TTC549 (cell line): ENCODE data around the gene E2F8.

Experiments
- FAIRE-seq: peaks from 2 replicates; lab custom pipeline; 2012; peaks lifted over from hg19 to GRCh38; lab: Jason Lieb, UNC

E2F8 gene

DNA sequence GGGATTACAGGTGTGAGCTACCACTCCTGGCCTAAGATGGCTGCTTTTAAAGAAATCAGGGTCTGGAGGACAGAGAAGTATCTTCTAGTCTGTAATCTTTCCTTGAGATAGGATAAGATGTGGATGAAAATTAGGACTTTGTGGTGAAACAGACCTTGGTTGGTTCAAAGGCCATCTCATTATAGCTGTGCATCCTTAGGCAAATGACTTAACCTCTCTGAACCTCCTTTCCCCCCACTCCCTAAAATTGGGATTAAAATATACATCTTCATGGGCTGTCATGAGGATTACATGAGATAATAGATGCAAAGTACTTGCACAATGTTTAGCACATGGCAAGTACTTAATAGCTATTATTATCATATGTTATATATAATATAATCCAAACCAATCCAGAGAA is 10.8 kb upstream of the E2F8 start:
- no peak for FAIRE-seq

DNA sequence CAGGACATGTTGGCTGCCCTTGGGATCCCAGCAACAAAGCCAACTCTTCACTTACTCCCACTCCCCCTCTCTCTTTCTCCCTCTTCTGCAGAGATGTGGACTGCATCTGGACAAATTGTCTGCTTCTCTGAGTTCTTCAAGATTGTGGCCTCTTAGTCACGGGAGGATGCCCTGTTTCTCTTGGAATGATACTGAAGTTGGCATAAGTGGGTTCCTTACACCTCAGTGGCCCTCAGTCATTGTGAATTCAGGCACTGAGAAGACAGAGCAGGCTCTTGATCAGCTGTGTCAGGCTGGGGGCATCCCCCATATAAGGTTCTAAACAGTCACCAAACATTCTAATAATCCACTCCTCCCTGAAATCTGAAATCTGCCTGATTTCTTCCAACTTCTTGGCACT is 6.1 kb upstream of the E2F8 start:
- no peak for FAIRE-seq

DNA sequence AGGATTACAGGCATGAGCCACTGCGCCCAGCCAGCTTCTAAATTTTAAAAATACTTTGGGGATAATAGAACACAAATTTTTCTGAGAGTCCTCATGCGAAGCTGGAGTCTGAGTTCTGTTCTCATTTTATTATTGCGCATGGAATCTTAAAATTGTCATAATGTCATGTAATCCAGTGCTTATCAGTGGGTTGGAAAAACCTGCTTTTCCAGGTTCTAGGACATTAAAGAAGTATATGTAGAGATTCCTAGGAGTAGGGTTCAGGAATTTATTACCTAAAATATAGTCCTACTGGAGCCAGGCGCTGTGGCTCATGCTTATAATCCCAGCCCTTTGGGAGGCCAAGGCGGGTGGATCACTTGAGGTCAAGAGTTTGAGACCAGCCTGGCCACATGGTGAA is 4.6 kb upstream of the E2F8 start:
- no peak for FAIRE-seq

DNA sequence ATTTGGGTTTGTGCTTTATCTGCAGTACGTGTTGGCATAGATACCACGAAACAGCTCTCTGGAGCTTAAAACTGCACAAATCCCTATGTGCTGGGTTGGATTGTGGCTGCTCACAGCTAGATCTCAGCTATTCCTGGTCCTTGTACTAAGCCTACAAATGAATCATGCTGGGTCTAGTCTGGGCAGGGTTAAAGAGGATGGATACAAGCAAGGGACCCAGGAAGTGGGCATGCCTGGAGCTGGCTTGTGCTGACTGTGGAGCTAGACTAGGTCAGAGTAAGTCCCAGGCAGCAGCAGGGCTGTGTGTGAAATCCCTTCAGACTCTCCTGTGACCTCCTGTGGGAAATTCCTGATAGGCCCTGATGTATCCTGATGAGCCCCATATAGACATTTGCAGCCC is 3.9 kb upstream of the E2F8 start:
- no peak for FAIRE-seq

DNA sequence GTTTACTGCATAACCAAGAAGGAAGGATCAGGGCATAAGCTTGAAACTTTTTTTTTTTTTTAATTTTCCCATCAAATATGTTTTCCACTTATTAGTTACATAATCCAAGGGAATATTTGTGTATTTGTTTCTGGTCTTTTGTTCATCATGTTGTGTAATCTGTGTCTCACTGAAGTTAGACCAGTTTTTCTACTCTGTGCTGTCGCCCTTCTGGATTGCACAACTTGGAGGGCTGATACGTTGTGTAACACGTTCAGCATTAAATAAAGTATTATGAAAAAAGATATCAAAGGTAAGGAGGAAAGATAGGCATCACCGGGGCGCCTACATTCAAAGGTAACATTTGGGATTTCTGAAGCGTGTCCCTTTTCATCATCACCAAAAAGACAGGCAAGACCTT is 3.3 kb upstream of the E2F8 start:
- FAIRE-seq, result no peak

DNA sequence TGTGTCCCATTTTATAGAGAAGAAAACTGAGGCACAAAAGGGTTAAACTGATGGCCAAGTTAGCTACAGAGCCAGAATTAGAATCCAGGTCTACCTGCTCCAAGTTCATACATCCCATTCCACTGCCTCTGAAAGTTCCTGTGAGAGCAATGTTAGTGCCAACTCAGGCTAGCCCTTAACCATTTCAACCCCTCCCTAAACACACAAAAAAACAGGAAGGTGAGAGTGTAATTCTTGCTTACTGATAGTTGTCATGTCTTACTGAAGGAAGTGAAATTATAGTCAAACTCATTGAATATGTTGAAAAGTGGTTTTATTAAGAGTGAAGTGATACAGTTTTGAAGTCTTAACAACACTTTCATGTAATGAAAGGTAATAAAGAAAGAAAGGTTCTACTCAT is 2.9 kb upstream of the E2F8 start:
- FAIRE-seq, result no peak

DNA sequence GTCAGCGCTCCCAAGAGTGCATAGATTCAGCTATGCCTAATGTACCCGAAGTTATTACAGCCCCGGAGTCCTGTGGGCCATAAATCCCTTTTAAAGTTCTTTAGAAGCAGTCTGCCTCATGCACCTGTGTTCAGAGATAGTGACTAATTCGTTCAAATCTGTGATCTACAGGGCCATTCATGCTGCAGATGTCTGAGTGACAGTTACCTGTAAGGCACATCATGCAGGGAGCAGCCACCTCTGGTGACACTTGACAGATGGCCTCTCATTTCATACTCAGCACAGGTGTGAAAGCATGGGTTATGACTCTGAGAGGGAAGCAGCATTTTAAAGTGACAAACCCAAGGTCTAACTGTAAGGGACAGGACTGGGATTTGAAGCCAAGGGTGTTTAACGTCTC is 2.4 kb upstream of the E2F8 start:
- no peak for FAIRE-seq

DNA sequence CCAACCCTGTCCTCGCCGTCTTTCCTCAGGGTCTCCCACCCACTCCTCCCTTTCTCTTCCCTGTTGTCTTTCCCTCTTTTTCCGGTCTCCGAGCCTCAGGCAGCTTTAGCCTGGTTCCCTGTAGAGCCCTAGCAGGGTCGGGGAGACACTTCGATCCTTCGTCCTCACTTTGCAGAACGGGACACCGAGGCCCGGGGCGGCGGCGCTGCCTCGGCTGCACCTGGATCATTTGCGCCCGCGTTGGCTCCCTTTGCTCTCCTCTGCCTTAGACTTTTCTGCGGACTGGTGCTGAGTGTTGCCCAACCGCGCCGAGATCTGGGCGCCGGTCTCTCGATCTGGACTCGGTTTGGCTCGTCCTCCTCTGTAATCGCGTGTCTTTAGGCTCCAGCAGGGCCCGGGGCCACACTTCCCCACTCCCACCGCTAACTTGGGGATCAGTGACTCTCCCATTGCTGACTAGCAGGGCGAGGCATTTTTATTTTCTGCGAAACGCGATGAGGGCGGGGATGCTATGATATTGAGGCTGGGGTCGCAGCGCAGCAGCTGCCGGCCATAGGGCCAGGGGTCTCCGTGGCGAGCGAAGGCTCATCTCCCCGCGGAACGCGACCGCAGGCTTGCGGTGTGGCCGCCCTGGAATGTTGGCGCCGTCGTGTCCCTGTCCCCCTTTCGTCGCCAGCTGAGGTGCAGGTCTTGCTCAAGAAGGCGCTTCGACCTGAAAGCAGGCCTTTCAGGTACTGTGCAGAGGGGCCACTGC is 1.6 kb upstream of the E2F8 start:
- FAIRE-seq, result no peak

DNA sequence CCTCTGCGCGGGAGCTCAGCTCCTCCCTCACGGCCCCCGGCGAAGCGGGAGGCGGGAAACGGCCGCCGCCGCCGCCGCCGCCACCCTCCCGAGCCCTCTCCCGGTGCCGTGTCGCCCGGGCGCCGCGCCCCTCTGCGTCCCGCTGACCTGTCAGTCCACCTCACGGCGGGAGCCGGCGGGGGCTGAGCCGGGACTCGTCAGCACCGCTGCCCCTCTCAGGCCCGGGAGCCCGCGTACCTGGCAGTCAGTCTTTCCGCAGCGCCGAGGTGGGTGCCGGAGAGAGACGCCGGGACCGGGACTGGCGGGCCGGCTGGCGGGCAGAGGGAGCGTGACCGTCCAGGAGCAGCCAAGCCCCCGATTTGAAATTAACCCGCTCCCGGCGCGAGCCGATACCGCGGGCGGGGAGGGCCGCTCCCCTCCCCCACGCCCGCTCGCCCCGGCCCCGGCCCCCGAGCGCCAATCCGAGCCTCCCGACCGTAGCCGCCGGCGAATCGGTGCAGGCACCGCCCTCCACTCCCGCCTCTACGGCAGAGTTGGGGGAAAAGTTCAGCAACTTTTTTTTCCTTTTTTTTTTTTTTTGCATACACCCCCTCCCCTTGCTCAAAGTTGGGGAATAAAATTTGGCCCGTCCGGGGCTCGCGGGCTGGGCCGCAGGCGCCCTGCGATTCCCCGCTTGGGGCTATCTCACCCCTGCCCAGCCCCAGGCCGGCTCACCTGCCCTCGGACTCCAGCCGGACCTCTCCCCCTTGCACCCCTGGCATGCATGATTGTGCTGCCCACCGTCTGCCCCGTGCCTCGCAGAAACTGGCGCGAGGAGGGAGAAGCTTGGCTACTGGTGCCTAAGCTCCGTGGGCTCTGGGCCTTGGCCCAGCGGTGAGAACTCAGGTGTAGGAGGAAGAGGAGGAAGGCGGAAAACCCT is 774 bp upstream of the E2F8 start:
- no peak for FAIRE-seq

DNA sequence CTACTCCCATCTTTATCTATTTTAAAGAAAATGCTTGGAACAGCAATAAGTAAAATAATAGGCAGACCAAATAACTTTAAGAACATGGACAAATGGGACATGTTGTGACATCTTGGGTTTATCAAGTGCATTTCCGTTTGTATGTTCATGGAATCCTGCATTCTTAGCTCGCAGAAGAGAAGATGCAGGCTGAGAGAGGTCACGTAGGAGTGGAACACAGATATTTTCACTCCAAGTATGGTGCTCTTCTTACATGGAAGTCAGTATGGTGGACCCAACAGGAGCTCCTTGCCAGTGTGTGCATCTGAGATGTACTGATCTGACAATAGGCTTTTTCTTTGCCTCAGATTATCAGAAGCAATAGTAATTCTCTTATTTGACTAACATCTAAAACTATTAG is 1.7 kb downstream of the E2F8 start:
- no peak for FAIRE-seq

DNA sequence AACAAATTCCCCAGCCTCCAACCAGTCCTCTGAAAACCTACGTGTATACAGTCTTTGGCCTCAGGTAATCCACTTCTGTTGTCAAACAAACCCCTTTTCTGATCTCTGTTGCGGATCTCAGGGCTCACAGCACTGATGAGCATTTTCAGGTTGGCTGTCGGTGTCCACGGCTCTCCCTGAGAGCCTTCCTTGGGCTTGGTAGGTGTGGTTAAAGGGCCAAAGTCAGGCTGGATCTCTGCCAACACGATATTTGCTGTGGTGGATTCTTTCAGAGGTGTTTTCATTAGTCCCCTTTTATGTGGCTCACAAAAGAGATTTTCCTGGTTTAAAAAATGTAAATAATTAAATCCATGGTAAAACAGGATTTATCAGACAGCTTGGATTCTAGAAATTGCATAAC is 2.9 kb downstream of the E2F8 start:
- no peak for FAIRE-seq

DNA sequence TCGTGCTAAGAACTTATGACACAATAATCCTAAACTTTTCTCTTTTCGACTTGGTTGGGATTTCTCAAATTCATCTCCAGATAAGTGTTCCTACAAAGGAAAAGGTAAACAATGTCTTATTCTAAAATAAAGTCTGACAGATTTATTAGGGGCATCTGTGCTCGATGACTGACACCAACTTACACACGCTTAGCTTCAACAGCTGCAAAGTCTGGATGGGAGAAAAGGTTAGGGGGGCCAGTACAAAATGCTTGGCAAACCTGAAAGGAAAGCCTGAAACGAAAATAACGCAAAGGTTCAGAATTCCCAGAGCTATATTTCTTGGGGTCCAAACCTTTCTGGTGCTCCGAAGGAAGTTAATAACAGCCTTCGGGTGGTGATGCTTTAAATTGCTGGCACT is 3.4 kb downstream of the E2F8 start:
- FAIRE-seq, result no peak

DNA sequence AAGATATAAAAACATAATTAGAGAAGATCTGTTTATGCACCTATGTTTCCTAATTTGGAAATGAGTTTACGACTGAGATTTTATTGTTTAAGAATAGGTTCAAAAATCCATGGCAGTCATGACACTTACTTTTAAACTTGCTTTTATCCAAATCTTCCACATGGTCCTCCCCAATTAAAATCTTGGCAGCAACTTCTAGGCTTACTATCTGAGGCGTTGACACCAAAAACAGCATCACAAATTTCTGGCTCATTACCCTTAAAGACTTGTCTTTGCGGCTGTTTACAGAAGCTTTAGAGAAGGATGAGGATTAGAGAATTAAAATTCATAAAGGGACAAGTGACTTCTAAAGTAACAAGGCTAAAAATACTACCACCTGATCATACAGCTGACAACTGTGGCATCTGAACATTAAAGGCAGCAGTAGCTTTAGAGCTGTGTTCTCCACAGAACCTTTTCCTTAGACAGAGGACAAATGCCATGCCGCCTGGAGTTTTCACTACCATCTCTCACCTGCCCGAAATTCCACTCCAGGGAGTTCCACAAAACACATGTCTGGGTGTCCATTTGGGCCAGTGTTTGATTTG is 6.4 kb downstream of the E2F8 start:
- no peak for FAIRE-seq

DNA sequence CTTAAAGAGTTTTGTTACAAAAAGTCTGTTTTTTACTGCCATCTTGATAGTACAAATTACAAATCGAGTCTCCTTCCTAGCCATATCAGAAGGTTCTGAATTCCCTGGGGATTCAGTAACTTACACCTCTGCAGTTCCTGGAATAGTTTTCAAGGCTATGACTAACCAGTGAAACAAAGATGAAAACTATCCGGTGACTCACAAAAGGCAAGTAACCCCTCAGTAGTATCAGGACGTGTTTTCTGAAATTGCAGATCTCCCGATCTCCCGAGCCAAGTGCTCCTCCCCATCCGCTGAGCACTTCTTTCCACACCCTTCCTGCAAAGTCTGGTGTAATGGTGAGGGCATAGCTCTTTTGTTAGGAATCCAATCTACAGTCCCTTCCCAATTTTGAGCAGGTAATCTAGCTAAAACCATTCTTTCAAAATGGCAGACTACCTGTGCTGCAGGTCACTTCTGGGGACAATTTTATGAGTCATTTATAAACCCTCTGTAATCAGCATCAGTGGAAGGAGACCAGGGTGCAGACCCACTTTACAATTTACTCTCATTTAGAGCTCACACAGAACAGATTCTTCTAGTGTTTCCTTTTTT is 7.7 kb downstream of the E2F8 start:
- FAIRE-seq, result no peak

DNA sequence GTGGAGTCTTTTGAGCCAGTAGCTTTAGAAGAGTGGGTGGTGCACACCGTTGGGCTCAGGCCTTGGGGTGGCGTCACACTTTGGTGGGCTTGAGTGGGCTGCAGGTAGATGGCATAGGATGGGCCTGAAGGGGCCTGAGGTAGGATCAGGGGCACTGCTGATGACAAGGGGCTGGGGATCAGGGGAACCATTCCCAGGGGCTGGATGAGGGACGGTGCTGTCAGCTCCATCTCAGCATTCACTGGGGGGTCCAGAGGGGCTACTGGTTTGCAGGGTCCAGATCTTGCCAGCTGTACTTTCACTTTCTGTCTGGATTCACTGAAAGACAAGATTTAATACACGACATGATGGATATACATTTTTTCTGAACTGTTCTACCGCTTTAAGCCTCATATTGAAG is 11.1 kb downstream of the E2F8 start:
- FAIRE-seq, result no peak

DNA sequence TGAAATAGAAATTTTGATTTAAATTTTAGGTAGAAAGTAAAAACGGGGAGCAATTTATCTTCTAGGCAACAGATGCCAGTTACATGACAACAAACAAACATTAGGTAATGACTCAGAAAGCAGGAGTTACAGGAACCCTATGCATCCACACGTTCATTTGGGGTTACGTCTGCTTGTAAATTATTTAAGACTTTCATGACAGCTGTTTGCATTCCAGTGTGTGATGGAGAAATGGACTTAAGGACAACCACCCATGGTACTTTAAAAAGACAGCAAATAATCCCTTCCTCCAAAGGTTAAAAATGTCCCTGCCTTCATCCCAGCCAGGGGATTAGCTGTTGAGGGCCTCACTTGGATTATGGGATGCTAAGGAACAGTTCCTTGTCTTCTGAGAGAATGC is 11.8 kb downstream of the E2F8 start:
- no peak for FAIRE-seq

DNA sequence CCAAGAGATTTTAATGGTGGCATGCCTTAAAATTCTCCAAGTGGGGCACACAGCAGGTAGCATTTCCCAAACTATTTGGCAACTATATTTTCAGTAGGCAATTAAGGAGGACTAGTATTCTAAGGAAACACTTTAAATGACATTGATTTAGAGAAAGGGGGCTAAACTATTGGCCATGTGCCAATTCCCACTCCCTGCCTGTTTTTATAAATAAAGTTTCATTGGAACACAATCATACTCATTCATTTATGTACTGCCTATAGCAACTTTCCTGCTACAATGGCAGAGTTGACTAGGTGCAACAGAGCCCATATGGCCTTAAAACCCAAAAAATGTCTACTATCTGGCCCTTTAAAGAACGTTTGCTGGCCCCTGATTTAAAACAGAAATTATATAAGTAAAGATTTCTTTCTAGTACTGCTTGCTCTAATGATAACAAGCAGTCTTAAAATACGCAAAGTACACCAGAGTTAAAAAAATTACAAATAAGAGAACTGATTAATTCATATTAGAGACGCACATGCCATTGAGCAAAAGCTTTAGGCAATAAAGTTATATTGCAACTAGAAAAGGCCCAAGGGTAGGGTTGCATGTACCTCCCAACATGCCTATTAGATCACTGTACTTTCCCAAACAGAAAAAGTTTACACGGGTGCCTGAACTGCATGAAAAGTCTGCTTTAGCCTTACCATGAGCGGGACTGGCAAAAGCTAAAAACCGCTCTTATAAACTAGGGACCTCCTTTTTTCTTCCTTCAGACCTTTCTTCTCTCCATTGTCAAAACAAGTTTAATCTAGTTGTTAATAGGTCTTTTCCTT is 14.2 kb downstream of the E2F8 start:
- FAIRE-seq, result no peak

DNA sequence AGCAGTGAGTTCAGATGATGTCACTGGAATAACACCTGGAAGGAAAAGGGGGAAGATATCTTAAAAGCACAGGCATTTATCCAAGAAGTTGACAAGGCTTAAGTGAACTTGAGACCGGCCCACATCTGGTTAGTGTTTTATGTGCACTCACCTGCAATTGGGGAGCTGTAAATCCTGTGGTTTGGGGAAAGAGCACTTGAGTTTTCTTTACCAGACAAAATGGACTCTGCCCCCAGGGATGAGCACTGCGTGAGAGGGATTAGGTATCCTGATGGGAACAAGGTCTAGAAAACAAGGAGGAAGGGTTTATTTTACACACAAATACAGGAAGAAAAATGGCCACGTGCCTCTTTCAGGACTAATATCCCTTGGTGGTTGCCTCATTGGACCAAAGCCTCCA is 15.2 kb downstream of the E2F8 start:
- FAIRE-seq, result no peak

DNA sequence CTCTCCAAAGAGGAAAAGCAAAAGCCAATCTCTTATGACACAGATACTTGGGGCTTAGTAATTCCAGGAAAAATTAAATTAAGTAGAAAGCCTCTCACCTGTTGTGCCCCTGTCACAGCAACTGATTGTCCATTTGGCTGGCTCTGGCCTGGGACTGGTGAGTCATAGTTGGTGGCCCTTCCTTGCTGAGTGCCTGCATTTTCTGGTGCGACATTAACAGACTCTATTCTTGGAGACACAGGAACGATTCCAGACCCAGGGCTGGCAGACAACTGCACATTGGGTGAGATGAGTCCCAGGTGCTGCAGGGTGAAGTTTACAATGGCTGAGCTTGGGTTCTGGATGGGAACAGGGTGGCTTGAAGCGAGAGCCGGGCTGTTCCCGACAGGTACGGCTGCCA is 15.6 kb downstream of the E2F8 start:
- FAIRE-seq, result no peak

DNA sequence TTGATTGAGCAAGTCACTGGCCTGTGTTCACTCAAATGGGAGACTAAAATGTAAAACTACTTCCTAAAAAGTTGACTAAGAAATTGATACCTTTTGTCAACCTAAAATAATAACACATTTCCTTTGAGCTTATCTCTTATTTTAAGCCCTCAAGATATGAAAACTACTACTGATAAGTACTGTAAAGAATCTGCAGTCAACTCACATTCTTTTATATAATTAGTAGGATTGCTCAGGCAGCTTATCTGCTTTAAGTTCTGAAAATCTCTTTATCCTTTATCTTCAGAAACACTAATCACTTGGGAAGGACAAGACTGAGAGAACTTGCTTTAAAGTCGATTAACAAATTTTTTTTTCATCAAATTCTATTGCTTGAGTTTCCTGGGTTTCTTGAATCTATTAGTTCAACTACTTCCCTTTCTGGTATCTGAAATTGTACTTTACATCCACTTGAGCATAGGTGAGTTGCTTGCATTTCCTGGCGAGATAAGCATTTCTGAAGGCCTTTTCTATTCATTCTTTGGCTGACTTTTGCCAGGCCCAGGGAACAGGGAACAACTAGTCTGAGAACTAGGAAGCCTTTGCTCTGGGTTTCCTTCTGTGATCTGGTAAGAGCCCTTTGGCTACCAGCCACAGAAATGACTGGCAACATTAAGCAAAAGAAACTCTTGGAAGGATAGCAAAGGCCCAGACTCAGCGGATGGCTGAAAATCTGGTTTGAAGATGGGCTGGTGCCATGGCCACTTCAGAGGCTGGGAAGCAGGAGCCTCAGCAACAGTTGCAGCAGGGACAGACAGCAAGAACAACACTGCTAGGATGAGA is 19.6 kb downstream of the E2F8 start:
- FAIRE-seq, result no peak

DNA sequence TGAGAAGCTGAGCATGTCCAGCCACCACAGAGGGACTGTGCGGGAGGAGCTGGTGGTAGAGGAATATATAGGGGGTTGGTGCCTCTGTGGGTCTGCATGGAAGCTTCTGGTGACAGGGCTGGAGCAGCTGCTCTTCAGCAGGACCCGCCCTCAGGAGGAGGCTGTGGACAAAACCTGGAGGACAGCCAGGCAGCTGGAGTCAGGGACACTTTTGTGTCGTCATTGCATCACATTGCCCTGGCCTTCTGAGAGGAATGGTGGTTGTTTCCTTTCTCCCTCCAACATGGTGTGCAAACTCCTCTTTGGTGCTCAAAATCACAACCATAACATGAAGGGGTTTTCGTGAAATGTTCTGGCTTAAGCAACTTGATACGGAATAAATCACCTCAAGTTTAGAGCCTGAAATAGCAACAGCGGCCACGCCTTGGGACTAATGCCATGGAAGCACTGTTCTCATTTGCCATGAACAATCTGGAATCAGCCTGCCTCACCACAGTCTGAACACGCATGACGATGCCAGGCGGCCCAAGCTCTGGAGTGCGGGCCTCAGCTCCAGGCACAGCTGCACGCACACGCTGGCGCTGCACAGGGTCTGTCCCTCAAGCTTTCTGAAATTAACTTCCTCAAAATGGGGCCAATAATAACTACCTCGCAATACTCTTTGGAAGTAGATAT is 21.8 kb downstream of the E2F8 start:
- no peak for FAIRE-seq
